IPS DF 19.7 (cell line): ENCODE measurements around the gene U2AF1.
"Not testable (repeated sequence)": the region's sequence is repeated elsewhere in the genome, so short reads cannot be mapped to it uniquely, and the experiment has no call there.

Experiments used
- DNase-seq: peaks from one replicate; pipeline ENCODE4 v3.0.0-alpha.2; 2013; ENCODE audit warnings: low read depth, low spot score

U2AF1 gene

GRCh38 chr21:43076643-43077042, 30.7 kb downstream of the U2AF1 start:
- DNase-seq: not testable (repeated sequence)

GRCh38 chr21:43076023-43076637, 31.2 kb downstream of the U2AF1 start:
- DNase-seq: not testable (repeated sequence)

- not testable (repeated sequence) for DNase-seq
These were observed 32.0 kb downstream of the U2AF1 start, which contains the start of gene CBS for GRCh38 chr21:43075170-43076022. CBS (minus strand) TSS chr21:43075835; CDS start chr21:43072193, 3,642 bp downstream.

- not testable (repeated sequence) for DNase-seq
These were observed 32.8 kb downstream of the U2AF1 start for GRCh38 chr21:43074401-43075169.

- DNase-seq: not testable (repeated sequence)
These were observed 34.6 kb downstream of the U2AF1 start for GRCh38 chr21:43072742-43073141.

GRCh38 chr21:43069682-43070081, 37.7 kb downstream of the U2AF1 start:
- not testable (repeated sequence) for DNase-seq

- DNase-seq: not testable (repeated sequence)
These were observed 39.3 kb downstream of the U2AF1 start for GRCh38 chr21:43068065-43068464.

GRCh38 chr21:43066690-43067089, 40.7 kb downstream of the U2AF1 start:
- DNase-seq: not testable (repeated sequence)

- not testable (repeated sequence) for DNase-seq
These were observed 41.4 kb downstream of the U2AF1 start for GRCh38 chr21:43065991-43066390.

- not testable (repeated sequence) for DNase-seq
These were observed 43.0 kb downstream of the U2AF1 start for GRCh38 chr21:43064265-43064917.

GRCh38 chr21:43062955-43063664, 44.3 kb downstream of the U2AF1 start:
- DNase-seq: not testable (repeated sequence)

- not testable (repeated sequence) for DNase-seq
These were observed 54.3 kb downstream of the U2AF1 start for GRCh38 chr21:43053112-43053511.

GRCh38 chr21:43045876-43046821, 61.2 kb downstream of the U2AF1 start:
- DNase-seq: not testable (repeated sequence)

- not testable (repeated sequence) for DNase-seq
These were observed 62.0 kb downstream of the U2AF1 start for GRCh38 chr21:43045165-43045875.

- DNase-seq: not testable (repeated sequence)
These were observed 62.8 kb downstream of the U2AF1 start for GRCh38 chr21:43044547-43044946.

GRCh38 chr21:43043291-43043690, 64.1 kb downstream of the U2AF1 start:
- DNase-seq: not testable (repeated sequence)
